OCI-M1 (cell line): ENCODE data around the gene DNAH7.
"Not testable (repeated sequence)": the region's sequence is repeated elsewhere in the genome, so short reads cannot be mapped to it uniquely, and the experiment has no call there.

ENCODE experiments used
- DNase-seq: peaks from one replicate; lab custom pipeline; 2025; lab: John Stamatoyannopoulos, UW

DNAH7 gene

DNA sequence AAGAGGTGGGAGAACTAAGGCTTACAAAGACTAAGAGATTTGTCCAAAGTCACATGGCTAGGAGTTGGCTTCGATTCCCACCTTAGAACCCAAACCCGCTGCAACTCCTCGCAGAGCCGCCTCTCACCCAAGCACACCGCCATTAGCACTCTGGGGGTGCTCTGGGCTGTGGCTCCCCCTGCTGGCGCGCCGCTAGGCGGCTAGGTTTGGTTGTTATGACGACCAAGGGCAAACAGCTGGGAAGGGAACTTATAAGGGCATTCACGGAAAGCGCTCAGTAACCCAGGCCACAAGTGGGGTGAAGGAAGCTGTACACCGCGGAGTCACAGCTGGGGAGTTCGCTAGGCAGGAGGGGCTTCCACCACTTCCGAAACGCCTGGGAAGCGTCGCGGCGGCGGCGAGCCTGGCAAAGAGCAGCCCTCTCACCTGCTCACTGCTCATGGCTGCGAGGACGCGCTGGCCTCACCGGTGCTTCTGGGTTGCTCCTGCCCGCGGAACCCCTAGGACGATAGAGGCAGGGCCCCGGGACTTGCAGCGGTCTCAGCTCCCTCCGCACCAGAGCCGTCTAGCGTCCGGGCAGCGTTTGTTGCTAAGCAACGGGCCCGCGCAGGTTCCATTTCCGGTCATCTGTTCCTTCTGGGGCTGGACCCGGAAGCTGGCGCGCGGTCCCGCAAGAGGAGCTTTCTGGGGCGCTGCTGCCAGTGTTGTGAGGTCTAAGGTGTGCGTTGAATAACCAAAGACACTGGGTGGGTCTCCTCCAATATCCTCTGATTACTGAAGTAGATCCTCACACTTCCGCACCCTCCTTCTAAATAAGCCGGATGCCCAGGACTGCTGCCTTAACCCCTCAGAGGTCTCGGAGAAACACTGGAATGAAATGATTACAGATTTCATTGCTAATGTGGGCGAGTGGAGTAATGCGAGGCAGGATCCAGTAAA, at the start of gene DNAH7:
Gene DNAH7 (minus strand): TSS at position 567 of the 939 bp plus-strand sequence. CDS start 126 bp downstream, at position 441.
- peak; percentile 92 for DNase-seq

DNA sequence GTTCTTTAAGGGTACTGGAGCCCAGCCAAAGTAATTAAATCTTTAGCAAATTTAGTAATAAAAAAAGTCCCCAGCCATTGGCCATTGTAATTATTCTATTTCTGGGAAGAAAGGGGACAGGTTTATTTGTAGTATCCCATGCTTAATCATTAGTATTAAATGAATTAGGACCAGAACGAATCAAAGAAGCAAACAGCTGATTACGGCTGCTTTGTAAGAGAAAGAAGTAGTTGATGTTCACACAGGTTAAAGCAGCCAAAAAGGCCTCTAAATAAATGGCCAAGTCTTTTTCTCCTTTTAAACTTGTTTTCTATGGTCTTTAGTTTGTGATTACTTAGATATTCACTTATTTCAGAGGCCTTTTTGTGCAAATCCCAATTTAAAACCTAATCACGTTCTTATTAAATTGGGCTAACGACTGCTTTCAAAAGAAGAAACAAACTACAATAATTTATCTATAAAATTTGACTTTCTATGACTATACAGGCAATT, 48.6 kb upstream of the DNAH7 start:
- DNase-seq: no peak

DNA sequence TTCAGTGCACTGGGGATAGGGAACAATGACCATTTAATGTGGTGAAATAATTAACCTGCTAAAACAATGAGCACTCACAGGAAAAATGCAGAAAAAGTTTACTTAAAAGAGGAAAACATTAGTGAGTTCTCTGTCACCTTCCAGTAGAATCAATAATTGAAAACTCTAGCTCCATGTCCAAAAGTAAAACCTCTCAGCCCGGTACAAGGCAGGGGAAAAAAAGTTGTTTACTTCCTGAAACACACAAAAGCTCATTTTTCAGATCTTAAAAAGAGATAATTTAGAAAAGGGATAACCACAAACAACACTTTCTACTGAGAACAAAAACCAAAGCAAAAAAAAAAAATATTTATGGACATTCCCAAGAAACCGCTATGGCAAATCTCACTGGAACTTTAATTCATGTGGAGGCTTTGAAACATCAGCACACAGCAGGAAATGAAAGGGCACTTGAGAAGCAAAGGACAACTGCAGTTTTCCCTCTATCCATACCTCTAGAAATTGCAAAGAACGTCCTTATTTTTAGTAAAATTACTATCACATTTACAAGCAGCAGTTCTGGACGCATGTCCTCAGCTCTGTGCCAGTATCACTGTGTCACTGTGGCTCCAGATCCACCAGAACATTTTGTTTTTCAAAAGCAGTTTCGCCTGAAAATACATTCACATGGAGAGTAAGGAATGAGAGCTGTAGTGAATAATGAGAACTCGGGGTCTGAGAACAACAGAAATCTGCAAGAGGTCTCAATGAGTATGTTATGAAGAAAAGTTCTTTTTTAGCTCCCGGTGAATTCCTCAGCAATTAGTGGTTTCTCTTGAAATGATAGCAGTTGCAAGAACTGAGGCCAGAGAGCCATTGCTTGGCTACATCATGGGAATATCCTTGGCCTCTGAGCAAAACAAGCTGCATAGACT, 44.7 kb upstream of the DNAH7 start:
- DNase-seq: peak; percentile 41

DNA sequence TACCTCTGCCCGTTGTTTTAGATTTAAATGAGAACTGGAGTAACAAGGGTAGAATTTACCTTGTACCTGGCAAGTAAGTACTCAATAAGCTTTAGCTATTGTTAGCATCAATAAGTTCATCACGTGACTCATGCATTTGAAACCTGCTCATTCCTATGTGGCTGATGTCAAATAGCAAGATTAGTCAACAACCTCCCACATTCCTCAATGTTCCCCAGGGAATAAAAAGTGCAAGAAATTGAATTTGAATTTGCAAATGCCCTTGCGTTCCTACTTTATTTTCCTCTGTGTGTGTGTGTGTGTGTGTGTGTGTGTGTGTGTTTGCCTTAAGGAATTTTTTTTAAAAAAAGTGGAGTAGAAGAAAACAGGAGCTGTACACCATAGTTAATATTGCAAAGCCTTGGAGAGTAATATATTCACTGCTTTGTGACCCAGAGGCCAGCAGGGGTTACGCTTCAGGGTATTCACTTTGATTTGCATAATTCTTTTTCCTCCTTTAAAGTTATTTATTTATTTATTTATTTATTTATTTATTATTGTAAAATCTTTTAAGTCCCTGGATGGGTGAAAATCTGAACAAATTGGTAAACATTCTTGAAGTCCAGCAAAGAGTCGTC, 43.9 kb upstream of the DNAH7 start:
- no peak for DNase-seq

DNA sequence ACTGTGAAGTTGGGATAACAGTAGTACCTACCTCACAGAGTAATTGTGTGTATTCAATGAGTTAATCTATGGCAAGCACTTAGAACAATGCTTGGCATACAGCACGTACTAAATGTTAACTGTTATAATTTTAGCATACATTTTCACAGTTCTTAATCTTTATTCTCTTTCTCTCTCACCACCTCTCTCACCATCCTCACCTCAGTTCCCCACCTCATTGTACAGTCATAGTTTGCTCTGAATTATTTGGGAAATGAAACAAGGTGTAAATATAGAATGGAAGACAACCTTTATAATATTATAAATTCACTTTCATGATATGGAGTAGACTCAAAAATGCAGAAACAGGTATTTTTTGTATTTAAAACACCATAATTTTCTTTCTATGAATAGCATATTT, 40.0 kb upstream of the DNAH7 start:
- DNase-seq: no peak

DNA sequence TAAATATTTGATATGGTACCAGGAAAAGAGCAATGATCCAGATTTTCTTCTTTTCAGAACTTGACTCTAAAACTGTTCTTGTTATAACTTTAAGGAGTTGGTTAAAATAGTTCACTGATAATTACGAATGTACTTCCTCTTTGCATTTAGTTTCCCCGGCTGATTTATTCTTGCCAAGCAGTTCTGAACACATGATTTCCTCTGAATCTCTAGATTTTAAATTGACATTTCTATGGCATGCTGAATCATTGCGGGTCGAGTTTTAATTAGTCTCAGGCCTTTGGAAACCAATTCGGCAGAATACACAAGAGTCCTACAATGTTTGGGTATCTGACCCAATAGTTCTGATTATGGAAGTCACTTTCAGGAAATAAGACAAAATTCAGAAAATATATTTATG, 37.3 kb upstream of the DNAH7 start:
- DNase-seq: peak; percentile 90

DNA sequence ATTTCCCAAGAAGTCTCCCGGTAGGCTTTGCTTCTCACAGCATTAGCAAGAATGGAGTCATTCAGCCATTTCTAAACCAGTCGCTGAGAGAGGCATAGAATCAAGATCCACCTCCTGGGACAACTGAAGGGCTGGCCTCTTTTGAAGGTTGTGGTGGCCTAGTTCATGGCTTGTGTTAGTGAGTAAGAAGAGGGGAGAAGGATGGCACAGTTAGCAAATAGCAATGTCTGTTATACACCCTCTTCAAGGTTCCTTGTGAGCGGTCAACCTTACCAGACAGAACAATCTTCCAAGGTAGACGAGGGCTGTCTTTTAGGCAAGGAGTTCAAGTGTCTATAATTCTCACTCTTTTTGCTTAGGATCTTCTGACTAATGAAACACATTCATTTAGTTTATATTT, 35.4 kb upstream of the DNAH7 start:
- DNase-seq: no peak

DNA sequence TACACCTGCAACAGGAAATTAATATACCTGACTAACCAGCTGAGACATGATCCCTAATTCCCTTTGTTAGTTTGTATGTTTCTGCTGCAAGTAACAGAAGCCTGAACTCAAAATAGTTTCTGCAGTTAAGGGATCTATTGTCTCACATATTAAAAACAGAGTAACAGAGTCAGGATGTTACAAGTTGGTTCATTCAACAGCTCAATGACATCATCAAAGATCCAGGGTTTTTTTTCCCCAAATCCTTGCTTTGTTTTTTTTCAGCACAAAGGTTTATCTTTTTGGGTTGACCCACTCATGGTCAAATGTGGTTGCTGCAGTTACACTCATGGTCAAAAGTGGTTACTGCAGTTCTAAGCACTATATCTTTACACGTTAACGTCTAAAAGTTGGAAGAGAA, 35.0 kb upstream of the DNAH7 start:
- no peak for DNase-seq

DNA sequence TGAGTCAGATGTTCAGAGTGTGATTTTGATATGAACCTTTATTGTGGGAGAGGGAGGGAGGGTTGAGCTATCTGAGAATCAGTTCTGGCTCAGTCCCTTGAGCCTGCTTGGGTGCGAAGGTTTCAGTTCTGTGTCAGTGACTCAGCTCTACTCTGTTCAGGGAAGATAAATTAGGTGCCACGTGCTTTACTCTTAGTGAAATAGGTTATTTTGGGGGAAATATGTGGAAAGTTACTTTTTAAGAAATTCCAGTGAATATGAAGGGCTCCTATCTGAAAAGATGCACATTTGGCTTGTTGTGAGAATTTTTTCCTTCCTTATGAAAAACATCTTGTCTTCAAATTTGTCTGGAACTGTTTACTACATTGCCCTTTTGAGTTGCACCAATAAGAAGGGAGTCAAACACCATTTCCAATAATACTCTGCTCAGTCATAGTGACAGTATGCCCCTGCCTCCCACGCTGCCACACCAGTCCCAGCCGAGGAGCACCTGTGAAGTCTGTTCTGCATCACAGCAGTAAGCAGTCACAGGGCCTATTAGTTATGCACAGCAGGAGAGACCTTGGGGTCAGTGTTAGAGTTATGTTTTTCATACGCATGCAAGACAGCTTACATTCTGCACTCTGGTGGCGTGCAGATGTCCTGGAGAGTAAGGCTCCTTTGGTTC, 32.8 kb upstream of the DNAH7 start:
- DNase-seq: peak; percentile 92

DNA sequence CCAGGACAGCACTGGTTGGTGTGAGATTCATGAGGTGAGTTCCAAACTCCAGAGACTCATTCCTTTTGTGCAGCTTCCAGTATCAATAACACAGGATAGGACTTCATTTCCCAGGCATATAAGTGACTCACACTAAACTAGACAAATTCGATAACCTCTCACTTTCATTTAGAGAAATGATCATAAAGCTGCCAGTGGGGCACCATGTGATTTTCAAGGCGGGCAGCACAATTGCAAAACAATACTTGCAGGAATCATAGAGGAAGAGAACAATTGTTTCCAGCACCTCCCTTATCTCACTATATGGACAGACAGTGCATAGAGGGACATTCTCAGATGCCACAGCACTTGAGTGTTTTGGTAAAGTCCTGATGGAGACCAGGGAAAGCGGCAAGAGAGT, 31.3 kb upstream of the DNAH7 start:
- DNase-seq: no peak

DNA sequence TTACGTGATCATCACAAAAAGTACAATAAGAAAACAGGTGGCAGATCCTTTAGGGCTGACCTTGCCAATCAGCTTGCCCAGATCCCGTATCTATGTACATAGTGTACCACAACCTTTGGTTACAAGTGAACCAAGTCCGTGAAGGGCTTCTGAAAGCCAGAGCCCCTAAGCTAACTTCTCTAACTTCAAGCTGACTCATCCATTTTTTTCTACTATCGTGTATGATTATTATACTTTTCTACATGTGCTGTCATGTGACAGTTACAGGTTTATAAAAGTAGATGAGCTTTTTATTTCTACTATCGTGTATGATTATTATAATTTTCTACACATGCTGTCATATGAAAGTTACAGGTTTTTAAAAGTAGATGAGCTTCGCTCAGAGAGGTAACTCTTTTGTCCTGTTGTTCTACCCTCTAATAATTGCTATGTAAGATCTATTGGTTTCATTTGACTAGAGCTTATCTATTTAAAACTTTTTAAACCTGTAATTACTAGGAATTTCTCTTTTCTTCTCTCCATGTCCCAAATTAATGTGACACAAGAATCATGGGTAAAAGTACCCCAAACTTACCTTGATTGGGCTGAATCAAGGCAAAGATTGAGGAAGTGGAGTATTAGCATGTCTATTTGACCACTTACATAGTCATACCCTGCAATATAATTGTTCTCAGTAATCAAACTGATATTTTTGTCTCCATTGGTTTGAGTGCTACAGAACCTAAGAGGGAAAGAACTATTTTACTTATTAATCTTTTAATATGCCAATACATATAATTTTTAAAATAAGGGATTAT, 29.4 kb upstream of the DNAH7 start:
- DNase-seq: no peak

DNA sequence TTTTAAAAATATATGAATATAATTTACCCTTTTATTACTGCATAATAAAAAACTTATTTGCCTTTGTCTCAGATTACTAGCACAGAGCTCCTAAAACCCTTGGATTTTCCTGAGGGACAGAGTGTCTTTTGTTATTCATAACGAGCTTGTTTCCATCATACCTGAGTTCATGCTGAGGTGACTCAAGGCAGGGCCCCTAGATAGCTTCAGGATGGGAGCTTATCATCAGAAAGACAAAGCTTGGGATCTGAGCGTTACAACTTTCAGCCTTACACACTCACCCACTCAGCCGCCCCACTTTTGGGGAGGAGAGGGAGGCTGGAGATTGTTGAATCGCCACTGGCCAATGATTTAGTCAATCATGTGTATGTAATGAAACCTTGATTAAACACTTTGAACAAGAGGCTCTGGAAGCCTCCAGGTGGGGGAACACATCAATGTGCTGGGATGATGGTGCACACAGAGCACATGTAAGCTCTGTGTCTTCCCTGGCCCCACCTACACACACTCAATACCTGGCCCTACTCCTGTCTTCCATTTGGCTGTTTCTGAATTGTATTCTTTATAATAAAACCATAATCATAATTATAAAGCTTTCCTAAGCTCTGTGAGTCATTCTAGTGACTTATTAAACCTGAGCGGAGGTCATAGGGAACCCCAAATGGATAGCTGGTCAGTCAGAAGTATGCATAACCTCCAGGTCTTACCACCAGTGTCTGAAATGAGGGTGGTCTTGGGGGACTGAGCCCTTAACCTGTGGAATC, 28.5 kb upstream of the DNAH7 start:
- DNase-seq: no peak

DNA sequence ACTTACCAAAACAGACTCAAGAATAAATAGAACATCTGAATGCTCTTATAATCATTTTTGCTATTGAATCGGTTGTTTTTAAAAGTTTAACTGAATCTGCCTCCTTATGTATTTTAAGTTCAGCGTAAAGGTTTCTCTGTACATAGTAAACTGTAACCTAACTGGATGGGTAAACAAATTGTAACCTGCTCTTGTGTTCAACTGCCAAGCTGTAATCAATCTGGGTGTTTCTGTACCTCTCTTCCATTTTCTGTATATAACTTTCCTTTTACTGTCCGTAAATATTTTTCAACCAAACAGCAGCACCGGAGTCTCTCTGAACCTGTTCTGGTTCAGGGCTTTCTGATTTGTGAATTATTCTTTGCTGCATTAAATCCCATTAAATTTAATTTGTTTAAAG, 27.6 kb upstream of the DNAH7 start:
- no peak for DNase-seq

DNA sequence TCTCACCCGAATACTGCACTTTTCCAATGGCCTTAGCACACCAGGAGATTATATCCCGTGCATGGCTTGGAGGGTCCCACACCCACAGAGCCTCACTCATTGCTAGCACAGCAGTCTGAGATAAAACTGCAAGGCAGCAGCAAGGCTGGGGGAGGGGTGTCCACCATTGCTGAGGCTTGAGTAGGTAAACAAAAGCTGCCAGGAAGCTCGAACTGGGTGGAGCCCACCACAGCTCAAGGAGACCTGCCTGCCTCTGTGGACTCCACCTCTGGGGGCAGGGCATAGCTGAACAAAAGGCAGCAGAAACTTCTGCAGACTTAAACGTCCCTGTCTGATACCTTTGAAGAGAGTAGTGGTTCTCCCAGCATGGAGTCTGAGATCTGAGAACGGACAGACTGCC, 20.8 kb upstream of the DNAH7 start:
- not testable (repeated sequence) for DNase-seq

DNA sequence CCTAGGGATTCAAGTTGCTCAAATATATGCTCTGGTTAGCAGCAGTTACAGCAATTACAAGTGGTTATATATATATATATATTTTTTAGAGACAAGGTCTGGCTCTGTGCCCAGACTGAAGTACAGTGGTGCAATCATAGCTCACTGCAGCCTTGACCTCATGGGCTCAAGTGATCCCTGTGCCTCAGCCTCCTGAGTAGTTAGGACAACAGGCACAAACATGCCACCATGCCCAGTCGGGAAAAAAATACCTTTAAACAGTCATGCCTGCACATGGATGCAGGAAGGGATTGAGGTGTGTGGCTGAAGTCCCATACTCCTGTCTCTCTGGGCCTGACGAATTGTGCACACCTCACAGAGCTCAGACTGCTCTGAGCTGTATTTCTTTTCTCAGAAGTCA, 19.6 kb upstream of the DNAH7 start:
- peak; percentile 18 for DNase-seq

DNA sequence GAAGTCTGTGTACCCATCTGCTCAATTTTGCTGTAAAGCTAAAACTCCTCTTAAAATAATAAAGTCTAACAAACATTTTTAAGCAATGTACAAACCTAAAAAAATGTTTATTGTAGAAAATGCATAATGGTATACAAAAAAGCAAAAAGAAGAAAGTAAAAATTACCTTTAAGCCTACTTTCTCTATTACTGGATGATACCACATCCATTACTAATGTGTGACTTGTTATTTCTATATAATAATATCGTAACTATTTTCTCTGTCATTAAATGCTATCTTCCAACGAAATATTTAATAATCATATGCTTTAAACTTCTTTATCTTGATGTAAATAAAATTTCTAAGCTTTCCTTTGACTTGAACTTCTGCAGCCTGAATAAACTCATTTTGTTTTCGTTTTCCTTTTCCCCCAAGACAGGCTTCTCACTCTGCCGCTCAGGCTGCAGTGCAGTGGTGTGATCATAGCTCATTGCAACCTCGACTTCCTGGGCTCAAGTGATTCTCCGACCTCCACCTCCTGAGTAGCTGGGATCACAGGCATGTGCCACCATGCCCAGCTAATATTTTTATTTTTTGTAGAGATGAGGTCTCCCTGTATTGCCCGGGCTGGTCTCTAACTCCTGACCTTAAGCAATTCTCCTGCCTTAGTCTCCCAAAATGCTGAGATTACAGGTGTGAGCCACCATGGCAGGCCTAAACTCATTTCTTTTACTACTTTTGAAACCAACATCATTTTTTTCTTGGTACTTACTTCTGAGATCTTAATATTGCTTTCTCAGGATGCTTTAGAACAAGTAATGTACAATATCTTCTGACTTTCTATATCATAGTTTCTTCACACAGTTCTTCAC, 18.1 kb upstream of the DNAH7 start:
- no peak for DNase-seq

DNA sequence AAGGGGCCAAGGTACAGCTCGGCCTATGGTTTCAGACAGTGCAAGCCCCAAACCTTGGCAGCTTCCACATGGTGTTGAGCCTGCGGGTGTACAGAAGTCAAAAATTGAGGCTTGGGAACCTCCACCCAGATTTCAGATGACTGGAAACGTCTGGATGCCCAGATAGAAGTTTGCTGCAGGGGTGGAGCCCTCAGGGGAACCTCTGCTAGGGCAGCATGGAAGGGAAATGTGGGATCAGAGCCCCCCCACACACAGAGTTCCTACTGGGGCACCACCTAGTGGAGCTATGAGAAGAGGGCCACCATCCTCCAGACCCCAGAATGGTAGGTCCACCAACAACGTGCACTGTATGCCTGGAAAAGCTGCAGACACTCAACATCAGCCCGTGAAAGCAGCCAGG, 15.0 kb upstream of the DNAH7 start:
- DNase-seq: no peak

DNA sequence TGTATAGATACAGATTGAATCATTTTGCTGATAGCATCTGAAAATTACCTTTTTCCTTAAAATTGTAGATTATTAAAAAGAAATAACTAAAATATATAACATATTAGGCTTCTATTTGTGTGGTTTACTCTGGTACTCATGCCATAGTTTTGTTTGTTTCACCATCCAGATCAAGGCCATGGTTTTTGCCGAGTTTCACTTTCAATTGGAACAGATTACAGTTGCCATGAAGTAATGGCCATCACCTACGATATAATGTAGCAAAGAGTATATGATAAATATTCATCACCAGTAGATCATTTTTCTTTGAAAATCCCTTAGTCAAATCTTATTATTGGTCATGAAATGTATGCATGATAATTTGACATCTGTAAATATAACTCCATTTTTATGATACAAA, 11.9 kb upstream of the DNAH7 start:
- peak; percentile 25 for DNase-seq

DNA sequence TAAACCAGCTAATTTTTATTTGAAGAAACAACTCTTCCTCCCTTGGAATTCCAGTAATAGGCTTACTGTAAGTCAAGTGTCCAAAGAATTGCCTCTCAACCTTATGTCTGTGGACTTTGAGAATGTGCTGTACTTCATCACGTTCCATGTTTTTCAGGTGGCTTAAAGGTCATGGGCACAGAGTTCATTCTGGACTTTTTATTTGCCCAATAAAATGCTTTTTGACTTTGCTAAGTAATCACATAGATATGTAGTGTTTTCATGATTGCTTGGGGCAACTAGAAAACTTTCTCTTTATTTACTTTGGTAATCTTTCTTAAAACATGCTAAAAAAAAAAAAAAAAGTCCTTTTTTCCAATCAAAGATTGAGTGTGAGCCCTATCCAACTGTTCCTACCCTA, 10.4 kb upstream of the DNAH7 start:
- DNase-seq: no peak
